Skeletal muscle tissue (tissue), 4 donors: ENCODE data around the gene PORCN. TPM values are rescaled to one million over a fixed set of nuclear protein-coding genes. Genes with fewer than 3 reads are reported as not detected.
A peak's percentile ranks its signal among the peaks of the same experiment; 100 is the strongest.

Experiments used
- H3K27ac ChIP-seq: one replicate; pipeline ENCODE4 v1.7.0; 2013; ENCODE audit warnings: mild to moderate bottlenecking, low read depth, low read length, inconsistent platforms
- H3K27me3 ChIP-seq, 3 donors: one replicate each; pipeline ENCODE4 v1.7.0; 2013; ENCODE audit warnings: low read length in 3 of 3; ENCODE audit not compliant: control insufficient read depth in 3 of 3, insufficient read depth in 3 of 3
- H3K36me3 ChIP-seq, 3 donors: one replicate each; pipeline ENCODE4 v1.7.0; 2013; ENCODE audit warnings: low read length in 3 of 3; ENCODE audit not compliant: control insufficient read depth in 3 of 3, insufficient read depth in 3 of 3
- H3K4me1 ChIP-seq, 3 donors: one replicate each; pipeline ENCODE4 v1.7.0; 2013; ENCODE audit warnings: low read length in 3 of 3, mild to moderate bottlenecking in 3 of 3; ENCODE audit not compliant: control insufficient read depth in 3 of 3, insufficient read depth in 3 of 3
- H3K4me3 ChIP-seq, 3 donors: one replicate each; pipeline ENCODE4 v1.7.0; 2013; ENCODE audit warnings: low read length in 3 of 3
- H3K9ac ChIP-seq, 3 donors: one replicate each; pipeline ENCODE4 v1.7.0; 2013; ENCODE audit warnings: low read length in 3 of 3, mild to moderate bottlenecking in 3 of 3, moderate library complexity in 2 of 3, low read depth in 1 of 3
- H3K9me3 ChIP-seq, 3 donors: one replicate each; pipeline ENCODE4 v1.7.0; 2013; ENCODE audit warnings: low read length in 3 of 3; ENCODE audit not compliant: control insufficient read depth in 3 of 3
- total RNA-seq: library from RNA; depleted of rRNA; stranded (reverse); fragments of >200 nt; gene quantifications from one replicate; pipeline ENCODE4 v1.2.3, GENCODE V29; 2014
- donor health status: Osteomylitis.

PORCN gene
- total RNA-seq, 1 donor from 2014 or later: 1.0 TPM

GRCh38 chrX:48475296-48475695 lies 33.5 kb upstream of the PORCN start:
- Histone ChIP-seq H3K9ac (peak overlapping the region; percentile 84 to 87 (median 85)), H3K4me1 (peaks cover 0 to 6% (median 5%) of the 10 kb centered on the region in 3 donors), H3K27ac (peak overlapping the region; percentile 57), H3K27me3 (no peaks in the 10 kb centered on the region), H3K36me3 (no peaks in the 10 kb centered on the region), H3K9me3 (no peaks in the 10 kb centered on the region), H3K4me3 (peak overlapping the region; percentile 75 to 84 (median 81))

GRCh38 chrX:48475774-48476577 lies 32.8 kb upstream of the PORCN start, which contains the start of gene FTSJ1:
FTSJ1 (plus strand) TSS chrX:48476199; CDS start chrX:48478048, 1,849 bp downstream.
- Histone ChIP-seq H3K4me3 (peak within 1 kb of the TSS; percentile 75 to 84 (median 81)), H3K9me3 (no peaks in the 10 kb centered on the region), H3K27ac (peak within 1 kb of the TSS; percentile 57), H3K9ac (peak within 1 kb of the TSS; percentile 84 to 87 (median 85)), H3K36me3 (no peaks in the 10 kb centered on the region), H3K27me3 (no peaks in the 10 kb centered on the region), H3K4me1 (peaks cover 0 to 6% (median 5%) of the 10 kb centered on the region in 3 donors)

- peaks cover under 1 to 9% (median 3%) of the 10 kb centered on the region in 3 donors for H3K36me3 ChIP-seq
- peak overlapping the region in 1 of 3 donors; percentile 85 for H3K9ac ChIP-seq
- H3K27ac ChIP-seq: peak overlapping the region; percentile 57
- H3K4me3 ChIP-seq: peak overlapping the region; percentile 75 to 84 (median 81)
- H3K4me1 ChIP-seq: peaks cover 0 to 6% (median 5%) of the 10 kb centered on the region in 3 donors
- no peaks in the 10 kb centered on the region for H3K9me3 ChIP-seq
- no peaks in the 10 kb centered on the region for H3K27me3 ChIP-seq
Measured at GRCh38 chrX:48476919-48477318, 31.9 kb upstream of the PORCN start.

GRCh38 chrX:48477960-48478755 lies 30.6 kb upstream of the PORCN start:
- peaks cover 8 to 15% (median 8%) of the 10 kb centered on the region in 3 donors for H3K36me3 ChIP-seq
- no peaks in the 10 kb centered on the region for H3K9me3 ChIP-seq
- no peak overlapping the region for H3K9ac ChIP-seq
- H3K27ac ChIP-seq: no peak overlapping the region
- H3K27me3 ChIP-seq: no peaks in the 10 kb centered on the region
- no peak overlapping the region for H3K4me3 ChIP-seq
- H3K4me1 ChIP-seq: peaks cover 0 to 6% (median 5%) of the 10 kb centered on the region in 3 donors

- H3K9ac ChIP-seq: no peak overlapping the region
- peaks cover 8 to 15% (median 10%) of the 10 kb centered on the region in 3 donors for H3K36me3 ChIP-seq
- H3K9me3 ChIP-seq: no peaks in the 10 kb centered on the region
- H3K27ac ChIP-seq: no peak overlapping the region
- H3K4me3 ChIP-seq: no peak overlapping the region
- peaks cover 0 to 6% (median 5%) of the 10 kb centered on the region in 3 donors for H3K4me1 ChIP-seq
- no peaks in the 10 kb centered on the region for H3K27me3 ChIP-seq
Measured at GRCh38 chrX:48478806-48479205, 30.0 kb upstream of the PORCN start.

- Histone ChIP-seq H3K4me1 (peaks cover 0 to 4% (median 3%) of the 10 kb centered on the region in 3 donors), H3K4me3 (no peak overlapping the region), H3K27me3 (no peaks in the 10 kb centered on the region), H3K27ac (no peak overlapping the region), H3K36me3 (peaks cover 8 to 15% (median 10%) of the 10 kb centered on the region in 3 donors), H3K9ac (no peak overlapping the region), H3K9me3 (no peaks in the 10 kb centered on the region)
Measured at GRCh38 chrX:48480142-48480541, 28.6 kb upstream of the PORCN start.

DNA sequence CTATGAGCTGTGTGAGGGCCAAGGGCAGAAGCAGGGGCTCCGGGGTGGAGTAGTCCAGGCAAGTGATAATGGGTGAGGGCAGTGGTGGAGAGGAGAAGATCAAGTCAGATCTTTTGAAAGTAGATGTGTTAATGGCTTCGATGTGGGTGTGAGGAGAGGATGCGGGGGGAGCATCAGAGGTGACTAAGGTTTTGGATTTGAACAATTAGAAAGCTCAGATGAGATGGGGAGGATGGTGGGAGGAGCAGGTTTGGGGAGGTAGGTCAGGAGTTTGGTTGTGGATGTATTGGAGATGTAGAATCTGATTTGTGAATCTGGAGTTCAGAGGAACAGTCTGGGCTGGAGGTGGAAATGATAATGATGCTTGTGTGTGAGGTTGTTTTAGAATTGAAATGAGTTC lies 28.2 kb upstream of the PORCN start:
- no peaks in the 10 kb centered on the region for H3K9me3 ChIP-seq
- no peaks in the 10 kb centered on the region for H3K27me3 ChIP-seq
- no peak overlapping the region for H3K4me3 ChIP-seq
- H3K4me1 ChIP-seq: peaks cover 0 to 3% (median 3%) of the 10 kb centered on the region in 3 donors
- H3K36me3 ChIP-seq: peaks cover 8 to 15% (median 13%) of the 10 kb centered on the region in 3 donors
- no peak overlapping the region for H3K27ac ChIP-seq
- H3K9ac ChIP-seq: no peak overlapping the region

- H3K27me3 ChIP-seq: no peaks in the 10 kb centered on the region
- H3K27ac ChIP-seq: no peak overlapping the region
- H3K4me3 ChIP-seq: no peak overlapping the region
- H3K9me3 ChIP-seq: no peaks in the 10 kb centered on the region
- peaks cover 8 to 15% (median 15%) of the 10 kb centered on the region in 3 donors for H3K36me3 ChIP-seq
- no peak overlapping the region for H3K9ac ChIP-seq
- no peaks in the 10 kb centered on the region for H3K4me1 ChIP-seq
Measured at GRCh38 chrX:48482526-48482925, 26.3 kb upstream of the PORCN start.

- H3K9ac ChIP-seq: no peak overlapping the region
- H3K27ac ChIP-seq: no peak overlapping the region
- H3K4me1 ChIP-seq: no peaks in the 10 kb centered on the region
- H3K4me3 ChIP-seq: no peak overlapping the region
- H3K27me3 ChIP-seq: peaks cover 0 to 4% (median 0%) of the 10 kb centered on the region in 3 donors
- H3K9me3 ChIP-seq: no peaks in the 10 kb centered on the region
- peaks cover 2 to 8% (median 3%) of the 10 kb centered on the region in 3 donors for H3K36me3 ChIP-seq
Measured at GRCh38 chrX:48487362-48487798, 21.4 kb upstream of the PORCN start.
